ENCODE measurements around the gene RPL28.

The RPL28 gene

DNA sequence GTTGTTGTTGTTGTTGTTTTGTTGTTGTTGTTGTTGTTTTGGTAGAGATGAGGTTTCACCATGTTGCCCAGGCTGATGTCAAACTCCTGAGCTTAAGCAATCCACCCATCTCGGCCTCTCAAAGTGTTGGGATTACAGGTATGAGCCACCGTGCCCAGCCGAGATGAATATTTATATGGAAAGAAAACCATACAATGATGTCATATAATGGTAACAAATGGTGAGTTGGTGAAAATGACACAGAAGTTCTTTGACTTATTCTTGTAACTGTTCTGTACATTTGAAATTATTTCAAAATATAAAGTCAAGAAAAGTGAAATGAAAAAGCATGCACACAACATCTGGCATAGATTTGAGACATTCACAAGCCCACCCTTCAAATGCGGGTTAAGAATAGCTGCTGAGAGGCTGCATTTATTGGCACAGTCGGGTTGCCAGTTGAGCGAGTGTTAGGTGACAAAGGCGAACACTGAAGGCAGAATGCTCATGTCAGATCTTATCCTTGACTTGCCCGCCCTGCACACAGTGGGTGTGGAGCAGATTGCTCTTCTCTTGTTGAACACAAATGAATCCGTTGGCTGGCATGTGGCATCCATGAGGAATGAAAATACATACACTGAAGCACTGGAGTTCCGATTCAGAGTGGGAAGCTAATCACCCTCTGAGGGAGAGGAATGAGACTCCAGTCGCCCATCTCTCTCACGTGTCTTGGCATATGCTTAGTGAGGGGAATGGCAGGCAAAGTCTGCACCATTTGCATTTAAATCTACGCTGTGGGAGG is 37.7 kb downstream of the RPL28 start:
- no peaks in the 10 kb centered on the region for H3K4me1 ChIP-seq (ENCODE audit: control insufficient read depth in 5 of 5, insufficient read depth in 5 of 5, low read length in 5 of 5)
- peaks cover 0 to 4% (median 0%) of the 10 kb centered on the region in 5 donors for H3K9me3 ChIP-seq (ENCODE audit: control insufficient read depth in 5 of 5, low read length in 5 of 5)
- no peaks in the 10 kb centered on the region for H3K36me3 ChIP-seq (ENCODE audit: control insufficient read depth in 5 of 5, insufficient read depth in 5 of 5, low read length in 5 of 5)
- H3K27me3 ChIP-seq (ENCODE audit: control insufficient read depth in 5 of 5, insufficient read depth in 4 of 5, low read length in 5 of 5): peaks cover 5 to 22% (median 12%) of the 10 kb centered on the region in 5 donors
- no peak overlapping the region for H3K4me3 ChIP-seq (ENCODE audit: low read depth in 1 of 5, low read length in 5 of 5)
- no peak overlapping the region for H3K27ac ChIP-seq (ENCODE audit: low read depth, low read length)
- no peak overlapping the region for H3K9ac ChIP-seq (ENCODE audit: low read length in 5 of 5)

DNA sequence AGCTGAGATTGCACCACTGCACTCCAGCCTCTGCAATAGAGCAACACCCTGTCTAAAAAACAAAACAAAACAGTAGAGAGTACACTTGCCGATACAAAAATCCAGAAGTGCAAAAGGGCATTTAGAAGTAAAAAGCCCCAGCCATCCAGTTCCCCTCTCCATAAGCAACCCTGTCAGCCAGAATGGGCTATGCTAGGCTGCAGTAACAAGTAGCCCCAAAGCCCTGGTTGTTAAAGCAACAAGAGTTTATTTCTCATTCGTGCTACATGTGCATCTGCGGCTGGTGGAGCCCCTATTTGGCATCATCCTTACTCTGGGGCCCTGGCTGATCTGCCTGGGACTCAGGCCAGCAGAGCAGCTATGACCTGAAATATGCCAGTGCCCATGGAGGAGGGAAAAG is 38.8 kb downstream of the RPL28 start:
- Histone ChIP-seq H3K4me3 (ENCODE audit: low read depth in 1 of 5, low read length in 5 of 5) (no peak overlapping the region), H3K36me3 (ENCODE audit: control insufficient read depth in 5 of 5, insufficient read depth in 5 of 5, low read length in 5 of 5) (no peaks in the 10 kb centered on the region), H3K9ac (ENCODE audit: low read length in 5 of 5) (no peak overlapping the region), H3K27me3 (ENCODE audit: control insufficient read depth in 5 of 5, insufficient read depth in 4 of 5, low read length in 5 of 5) (peaks cover 14 to 32% (median 16%) of the 10 kb centered on the region in 5 donors), H3K9me3 (ENCODE audit: control insufficient read depth in 5 of 5, low read length in 5 of 5) (peaks cover 0 to 4% (median 0%) of the 10 kb centered on the region in 5 donors), H3K4me1 (ENCODE audit: control insufficient read depth in 5 of 5, insufficient read depth in 5 of 5, low read length in 5 of 5) (no peaks in the 10 kb centered on the region), H3K27ac (ENCODE audit: low read depth, low read length) (no peak overlapping the region)

DNA sequence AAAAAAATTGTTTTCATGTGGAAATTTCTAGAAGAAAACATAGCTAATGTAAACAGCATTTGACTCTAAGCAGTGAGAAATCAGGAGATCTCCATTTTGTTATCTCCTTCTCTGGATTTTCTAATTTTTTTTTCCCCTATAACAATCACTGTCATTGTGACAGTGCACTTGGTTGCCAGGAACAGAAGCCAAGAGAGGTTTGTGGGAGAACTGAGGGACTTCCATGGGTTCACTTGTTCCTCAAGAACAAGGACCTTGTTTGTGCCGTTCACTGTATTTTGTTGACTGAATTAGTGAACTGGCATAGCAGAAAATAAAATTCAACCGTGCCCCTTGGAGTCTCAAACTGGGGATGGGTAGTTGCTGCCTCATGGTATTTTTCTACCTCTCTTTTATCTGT is 40.3 kb downstream of the RPL28 start:
- H3K27me3 ChIP-seq (ENCODE audit: control insufficient read depth in 5 of 5, insufficient read depth in 4 of 5, low read length in 5 of 5): peaks cover 23 to 35% (median 26%) of the 10 kb centered on the region in 5 donors
- peaks cover 0 to 4% (median 0%) of the 10 kb centered on the region in 5 donors for H3K9me3 ChIP-seq (ENCODE audit: control insufficient read depth in 5 of 5, low read length in 5 of 5)
- no peak overlapping the region for H3K9ac ChIP-seq (ENCODE audit: low read length in 5 of 5)
- H3K4me1 ChIP-seq (ENCODE audit: control insufficient read depth in 5 of 5, insufficient read depth in 5 of 5, low read length in 5 of 5): no peaks in the 10 kb centered on the region
- no peak overlapping the region for H3K4me3 ChIP-seq (ENCODE audit: low read depth in 1 of 5, low read length in 5 of 5)
- no peak overlapping the region for H3K27ac ChIP-seq (ENCODE audit: low read depth, low read length)
- no peaks in the 10 kb centered on the region for H3K36me3 ChIP-seq (ENCODE audit: control insufficient read depth in 5 of 5, insufficient read depth in 5 of 5, low read length in 5 of 5)

DNA sequence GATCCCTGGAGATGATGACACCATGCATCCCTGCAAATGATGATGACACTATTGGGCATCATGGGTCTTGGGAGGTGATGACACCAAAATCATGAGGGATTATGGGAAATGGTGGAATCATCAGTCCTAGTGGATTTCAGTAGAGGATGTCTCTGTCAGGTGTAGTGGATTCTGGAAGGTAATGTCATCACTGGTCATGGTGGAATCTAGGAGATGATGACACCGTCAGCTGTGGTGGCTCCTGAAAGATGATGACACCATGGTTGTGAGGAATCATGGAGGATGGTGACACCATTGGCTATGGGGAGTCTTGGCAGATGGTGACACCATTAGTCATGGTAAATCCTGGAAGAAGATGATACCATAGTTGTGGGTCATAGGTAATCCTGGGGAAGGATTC is 45.5 kb downstream of the RPL28 start:
- Histone ChIP-seq H3K27ac (ENCODE audit: low read depth, low read length) (no peak overlapping the region), H3K36me3 (ENCODE audit: control insufficient read depth in 5 of 5, insufficient read depth in 5 of 5, low read length in 5 of 5) (no peaks in the 10 kb centered on the region), H3K9me3 (ENCODE audit: control insufficient read depth in 5 of 5, low read length in 5 of 5) (no peaks in the 10 kb centered on the region), H3K27me3 (ENCODE audit: control insufficient read depth in 5 of 5, insufficient read depth in 4 of 5, low read length in 5 of 5) (peaks cover 47 to 60% (median 56%) of the 10 kb centered on the region in 5 donors), H3K4me1 (ENCODE audit: control insufficient read depth in 5 of 5, insufficient read depth in 5 of 5, low read length in 5 of 5) (no peaks in the 10 kb centered on the region), H3K9ac (ENCODE audit: low read length in 5 of 5) (no peak overlapping the region), H3K4me3 (ENCODE audit: low read depth in 1 of 5, low read length in 5 of 5) (no peak overlapping the region)

DNA sequence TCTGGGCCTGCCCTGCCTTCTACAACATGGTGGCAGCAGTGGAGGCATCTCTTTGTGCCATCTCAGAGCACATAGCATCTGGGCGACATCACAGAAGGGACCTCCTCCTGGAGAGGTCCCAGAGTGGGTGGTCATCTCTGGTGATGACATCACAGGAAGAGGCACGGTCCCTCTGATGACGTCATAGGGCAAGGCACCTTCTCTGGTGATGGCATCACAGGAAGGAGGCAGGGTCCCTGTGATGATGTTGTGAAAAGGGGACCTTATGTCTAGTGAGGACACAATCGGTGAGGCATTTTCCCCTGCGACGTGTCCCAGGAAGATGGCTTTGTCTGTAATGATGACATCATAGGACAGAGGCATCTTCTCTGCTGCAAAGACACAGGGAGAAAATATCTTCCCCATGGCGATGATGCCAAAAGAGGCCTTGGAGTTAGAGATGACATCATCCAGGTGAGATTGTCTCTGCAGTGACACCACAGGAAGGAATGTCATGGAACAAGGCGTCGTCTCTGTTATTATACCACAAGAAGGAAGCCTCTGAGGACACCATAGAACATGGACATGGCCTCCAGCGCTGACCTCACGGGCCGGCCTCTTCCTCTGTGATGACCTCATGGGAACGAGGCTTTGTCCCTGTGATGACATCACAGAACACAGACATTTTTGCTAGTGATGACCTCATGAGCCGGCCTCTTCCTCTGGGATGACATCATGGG is 46.7 kb downstream of the RPL28 start:
- H3K9me3 ChIP-seq (ENCODE audit: control insufficient read depth in 5 of 5, low read length in 5 of 5): no peaks in the 10 kb centered on the region
- no peaks in the 10 kb centered on the region for H3K4me1 ChIP-seq (ENCODE audit: control insufficient read depth in 5 of 5, insufficient read depth in 5 of 5, low read length in 5 of 5)
- H3K9ac ChIP-seq (ENCODE audit: low read length in 5 of 5): no peak overlapping the region
- H3K36me3 ChIP-seq (ENCODE audit: control insufficient read depth in 5 of 5, insufficient read depth in 5 of 5, low read length in 5 of 5): no peaks in the 10 kb centered on the region
- no peak overlapping the region for H3K4me3 ChIP-seq (ENCODE audit: low read depth in 1 of 5, low read length in 5 of 5)
- no peak overlapping the region for H3K27ac ChIP-seq (ENCODE audit: low read depth, low read length)
- peaks cover 43 to 62% (median 58%) of the 10 kb centered on the region in 5 donors for H3K27me3 ChIP-seq (ENCODE audit: control insufficient read depth in 5 of 5, insufficient read depth in 4 of 5, low read length in 5 of 5)

DNA sequence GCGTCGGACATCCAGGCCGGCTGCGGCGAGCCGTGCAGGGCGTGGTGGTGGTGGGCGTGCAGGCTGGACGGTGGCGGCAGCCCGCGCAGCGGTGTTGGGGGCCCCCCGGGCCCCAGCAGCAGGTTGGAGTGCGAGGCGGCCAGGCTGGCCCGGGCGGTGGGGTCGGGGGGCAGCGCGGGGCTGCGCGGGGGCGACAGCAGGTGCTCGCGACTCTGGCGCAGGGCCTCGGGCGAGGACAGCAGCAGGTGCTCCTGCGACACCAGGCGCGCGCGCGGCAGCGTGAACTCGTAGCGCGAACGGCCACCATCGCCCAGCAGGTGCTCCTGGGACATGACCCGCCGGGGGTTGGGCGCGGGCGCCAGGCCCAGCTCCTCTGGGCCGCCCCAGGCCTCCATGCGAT is 47.6 kb downstream of the RPL28 start:
- Histone ChIP-seq H3K4me1 (ENCODE audit: control insufficient read depth in 5 of 5, insufficient read depth in 5 of 5, low read length in 5 of 5) (no peaks in the 10 kb centered on the region), H3K27ac (ENCODE audit: low read depth, low read length) (no peak overlapping the region), H3K36me3 (ENCODE audit: control insufficient read depth in 5 of 5, insufficient read depth in 5 of 5, low read length in 5 of 5) (no peaks in the 10 kb centered on the region), H3K9me3 (ENCODE audit: control insufficient read depth in 5 of 5, low read length in 5 of 5) (no peaks in the 10 kb centered on the region), H3K9ac (ENCODE audit: low read length in 5 of 5) (no peak overlapping the region), H3K27me3 (ENCODE audit: control insufficient read depth in 5 of 5, insufficient read depth in 4 of 5, low read length in 5 of 5) (peaks cover 43 to 67% (median 64%) of the 10 kb centered on the region in 5 donors), H3K4me3 (ENCODE audit: low read depth in 1 of 5, low read length in 5 of 5) (no peak overlapping the region)

DNA sequence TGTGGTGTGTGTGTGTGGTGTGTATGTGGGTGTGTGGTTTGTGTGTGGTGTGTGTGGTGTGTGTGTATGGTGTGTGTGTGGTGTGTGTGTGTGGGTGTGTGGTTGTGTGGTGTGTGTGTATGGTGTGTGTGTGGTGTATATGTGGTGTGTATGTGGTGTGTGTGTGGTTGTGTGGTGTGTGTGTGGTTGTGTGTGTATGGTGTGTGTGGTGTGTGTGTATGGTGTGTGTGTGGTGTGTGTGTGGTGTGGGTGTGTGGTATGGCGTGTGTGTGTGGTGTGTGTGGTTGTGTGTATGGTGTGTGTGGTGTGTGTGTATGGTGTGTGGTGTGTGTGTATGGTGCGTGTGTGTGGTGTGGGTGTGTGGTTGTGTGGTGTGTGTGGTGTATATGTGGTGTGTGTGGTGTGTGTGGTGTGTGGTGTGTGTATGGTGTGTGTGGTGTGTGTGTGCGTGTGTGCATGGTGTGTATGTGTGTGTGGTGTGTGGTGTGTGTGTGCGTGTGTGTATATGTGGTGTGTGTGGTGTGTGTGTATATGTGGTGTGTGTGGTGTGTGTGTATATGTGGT is 48.7 kb downstream of the RPL28 start:
- Histone ChIP-seq H3K27me3 (ENCODE audit: control insufficient read depth in 5 of 5, insufficient read depth in 4 of 5, low read length in 5 of 5) (peaks cover 45 to 72% (median 64%) of the 10 kb centered on the region in 5 donors), H3K4me3 (ENCODE audit: low read depth in 1 of 5, low read length in 5 of 5) (no peak overlapping the region), H3K9ac (ENCODE audit: low read length in 5 of 5) (no peak overlapping the region), H3K4me1 (ENCODE audit: control insufficient read depth in 5 of 5, insufficient read depth in 5 of 5, low read length in 5 of 5) (no peaks in the 10 kb centered on the region), H3K27ac (ENCODE audit: low read depth, low read length) (no peak overlapping the region), H3K9me3 (ENCODE audit: control insufficient read depth in 5 of 5, low read length in 5 of 5) (peaks cover 0 to 4% (median 0%) of the 10 kb centered on the region in 5 donors), H3K36me3 (ENCODE audit: control insufficient read depth in 5 of 5, insufficient read depth in 5 of 5, low read length in 5 of 5) (no peaks in the 10 kb centered on the region)

DNA sequence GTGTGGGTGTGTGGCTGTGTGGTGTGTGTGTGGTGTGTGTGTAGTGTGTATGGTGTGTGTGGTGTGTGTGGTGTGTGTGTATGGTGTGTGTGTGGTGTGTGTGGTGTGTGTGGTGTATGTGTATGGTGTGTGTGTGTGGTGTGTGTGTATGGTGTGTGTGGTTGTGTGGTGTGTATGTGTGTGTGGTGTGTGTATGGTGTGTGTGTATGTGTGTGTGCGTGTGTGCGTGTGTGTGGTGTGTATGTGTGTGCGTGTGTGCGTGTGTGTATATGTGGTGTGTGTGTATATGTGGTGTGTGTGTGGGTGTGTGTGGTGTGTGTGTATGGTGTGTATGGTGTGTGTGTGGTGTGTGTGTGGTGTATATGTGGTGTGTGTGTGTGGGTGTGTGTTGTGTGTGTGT is 49.3 kb downstream of the RPL28 start:
- Histone ChIP-seq H3K4me1 (ENCODE audit: control insufficient read depth in 5 of 5, insufficient read depth in 5 of 5, low read length in 5 of 5) (peaks cover 0 to under 1% (median 0%) of the 10 kb centered on the region in 5 donors), H3K36me3 (ENCODE audit: control insufficient read depth in 5 of 5, insufficient read depth in 5 of 5, low read length in 5 of 5) (no peaks in the 10 kb centered on the region), H3K9ac (ENCODE audit: low read length in 5 of 5) (no peak overlapping the region), H3K9me3 (ENCODE audit: control insufficient read depth in 5 of 5, low read length in 5 of 5) (peaks cover 0 to 4% (median 0%) of the 10 kb centered on the region in 5 donors), H3K27me3 (ENCODE audit: control insufficient read depth in 5 of 5, insufficient read depth in 4 of 5, low read length in 5 of 5) (peaks cover 44 to 72% (median 61%) of the 10 kb centered on the region in 5 donors), H3K4me3 (ENCODE audit: low read depth in 1 of 5, low read length in 5 of 5) (no peak overlapping the region), H3K27ac (ENCODE audit: low read depth, low read length) (no peak overlapping the region)

DNA sequence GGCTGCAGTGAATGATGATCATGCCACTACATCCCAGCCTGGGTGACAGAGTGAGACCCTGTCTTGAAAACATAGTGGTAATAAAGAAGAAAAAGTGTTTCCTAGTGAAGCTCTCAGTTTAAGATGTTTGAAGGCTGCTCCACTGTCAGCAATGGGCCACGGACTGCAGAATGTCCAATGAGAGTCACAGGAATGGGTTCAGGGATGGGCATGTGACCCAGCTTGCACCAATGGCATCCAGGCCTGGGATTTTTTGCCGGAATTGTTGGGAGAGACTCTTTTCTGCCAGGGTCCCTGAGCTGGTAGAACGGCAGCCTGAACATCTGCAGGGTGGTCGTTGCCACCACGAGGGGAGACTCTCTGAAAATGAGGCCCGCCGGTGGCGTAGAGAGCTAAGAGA is 51.1 kb downstream of the RPL28 start:
- no peaks in the 10 kb centered on the region for H3K36me3 ChIP-seq (ENCODE audit: control insufficient read depth in 5 of 5, insufficient read depth in 5 of 5, low read length in 5 of 5)
- no peak overlapping the region for H3K9ac ChIP-seq (ENCODE audit: low read length in 5 of 5)
- peaks cover 0 to 4% (median 0%) of the 10 kb centered on the region in 5 donors for H3K9me3 ChIP-seq (ENCODE audit: control insufficient read depth in 5 of 5, low read length in 5 of 5)
- peaks cover 0 to 19% (median 6%) of the 10 kb centered on the region in 5 donors for H3K4me1 ChIP-seq (ENCODE audit: control insufficient read depth in 5 of 5, insufficient read depth in 5 of 5, low read length in 5 of 5)
- H3K27me3 ChIP-seq (ENCODE audit: control insufficient read depth in 5 of 5, insufficient read depth in 4 of 5, low read length in 5 of 5): peaks cover 46 to 72% (median 67%) of the 10 kb centered on the region in 5 donors
- H3K27ac ChIP-seq (ENCODE audit: low read depth, low read length): no peak overlapping the region
- H3K4me3 ChIP-seq (ENCODE audit: low read depth in 1 of 5, low read length in 5 of 5): no peak overlapping the region

DNA sequence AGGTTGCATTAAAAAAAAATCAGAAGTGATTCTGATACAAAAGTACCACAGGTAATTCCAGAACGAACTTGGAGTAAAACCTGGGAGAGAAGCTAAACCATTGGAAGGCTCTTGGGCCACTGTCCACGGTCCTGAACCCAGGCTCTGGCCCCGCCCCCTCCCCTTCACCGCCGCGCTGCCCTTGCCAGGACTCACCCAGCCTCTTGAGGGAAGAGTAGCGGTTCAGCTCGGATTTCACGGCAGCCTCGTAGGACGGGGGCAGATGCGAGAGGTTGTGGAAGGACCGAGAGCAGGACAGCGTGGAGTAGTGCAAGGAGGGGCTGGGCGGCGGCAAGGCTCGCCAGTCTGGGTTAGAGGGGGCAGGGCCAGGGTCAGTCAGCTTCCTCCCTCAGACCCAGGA is 51.7 kb downstream of the RPL28 start:
- Histone ChIP-seq H3K36me3 (ENCODE audit: control insufficient read depth in 5 of 5, insufficient read depth in 5 of 5, low read length in 5 of 5) (no peaks in the 10 kb centered on the region), H3K9ac (ENCODE audit: low read length in 5 of 5) (no peak overlapping the region), H3K4me1 (ENCODE audit: control insufficient read depth in 5 of 5, insufficient read depth in 5 of 5, low read length in 5 of 5) (peaks cover 0 to 20% (median 6%) of the 10 kb centered on the region in 5 donors), H3K9me3 (ENCODE audit: control insufficient read depth in 5 of 5, low read length in 5 of 5) (peaks cover 0 to 4% (median 0%) of the 10 kb centered on the region in 5 donors), H3K27ac (ENCODE audit: low read depth, low read length) (no peak overlapping the region), H3K27me3 (ENCODE audit: control insufficient read depth in 5 of 5, insufficient read depth in 4 of 5, low read length in 5 of 5) (peaks cover 43 to 69% (median 64%) of the 10 kb centered on the region in 5 donors), H3K4me3 (ENCODE audit: low read depth in 1 of 5, low read length in 5 of 5) (no peak overlapping the region)
